SK-N-SH (cell line): ENCODE results near the gene GPR39.

Experiments used
- CHD2 ChIP-seq: fragments of 150-350 bp; IDR thresholded peaks from 2 replicates; pipeline ENCODE4 v1.6.1; 2018; ENCODE audit warnings: low read length; ENCODE audit not compliant: partially characterized antibody
- ELF1 ChIP-seq: IDR thresholded peaks from 2 replicates; pipeline ENCODE4 v1.4.0; 2012
- EZH2phosphoT487 ChIP-seq: fragments of 200-600 bp; sonication (generic); IDR thresholded peaks from 2 replicates; pipeline ENCODE4 v1.6.1; 2017; ENCODE audit warnings: low read depth, mixed run types, mild to moderate bottlenecking, antibody characterized with exemption, moderate library complexity, borderline replicate concordance
- POLR2AphosphoS5 ChIP-seq: IDR thresholded peaks from 2 replicates; pipeline ENCODE4 v1.6.1; 2012; ENCODE audit warnings: low read depth, low read length
- RFX5 ChIP-seq: IDR thresholded peaks from 2 replicates; pipeline ENCODE4 v1.6.1; 2012; ENCODE audit warnings: mild to moderate bottlenecking, improper control_type of control experiment, low read length
- SMC3 ChIP-seq: IDR thresholded peaks from 2 replicates; pipeline ENCODE4 v1.6.1; 2012; ENCODE audit warnings: low read depth, low read length, improper control_type of control experiment
- TF ChIP-seq, protein P1 (sequence below): fragments of 200-600 bp; sonication (generic); IDR thresholded peaks from 2 replicates; pipeline ENCODE4 v1.6.1; 2017; ENCODE audit warnings: antibody characterized with exemption, mild to moderate bottlenecking, moderate library complexity
- TF ChIP-seq, protein P2 (sequence below): fragments of 150-350 bp; IDR thresholded peaks from 2 replicates; pipeline ENCODE4 v1.6.1; 2017; ENCODE audit warnings: antibody characterized with exemption, low read length, low read depth, borderline replicate concordance
- TF ChIP-seq, protein P3 (sequence below): IDR thresholded peaks from 2 replicates; pipeline ENCODE4 v1.4.0; 2012; ENCODE audit warnings: low read depth, borderline replicate concordance

DNA sequence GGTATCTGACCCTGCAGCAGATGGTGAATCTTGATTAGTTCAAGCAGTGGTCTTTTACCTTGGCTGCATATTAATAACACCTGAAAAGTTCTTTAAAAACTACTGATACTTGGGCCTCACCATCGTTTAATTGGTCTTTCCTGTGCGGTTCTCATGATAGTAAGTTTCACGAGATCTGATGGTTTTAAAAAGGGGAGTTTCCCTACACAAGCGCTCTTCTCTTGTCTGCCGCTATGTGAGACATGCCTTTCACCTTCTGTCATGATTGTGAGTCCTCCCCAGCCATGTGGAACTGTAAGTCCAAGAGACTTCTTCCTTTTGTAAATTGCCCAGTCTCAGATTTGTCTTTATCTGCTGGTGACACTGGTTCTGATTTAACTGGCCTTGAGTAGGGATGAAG lies 151.1 kb downstream of the GPR39 start:
- TF ChIP-seq, protein P1, sequence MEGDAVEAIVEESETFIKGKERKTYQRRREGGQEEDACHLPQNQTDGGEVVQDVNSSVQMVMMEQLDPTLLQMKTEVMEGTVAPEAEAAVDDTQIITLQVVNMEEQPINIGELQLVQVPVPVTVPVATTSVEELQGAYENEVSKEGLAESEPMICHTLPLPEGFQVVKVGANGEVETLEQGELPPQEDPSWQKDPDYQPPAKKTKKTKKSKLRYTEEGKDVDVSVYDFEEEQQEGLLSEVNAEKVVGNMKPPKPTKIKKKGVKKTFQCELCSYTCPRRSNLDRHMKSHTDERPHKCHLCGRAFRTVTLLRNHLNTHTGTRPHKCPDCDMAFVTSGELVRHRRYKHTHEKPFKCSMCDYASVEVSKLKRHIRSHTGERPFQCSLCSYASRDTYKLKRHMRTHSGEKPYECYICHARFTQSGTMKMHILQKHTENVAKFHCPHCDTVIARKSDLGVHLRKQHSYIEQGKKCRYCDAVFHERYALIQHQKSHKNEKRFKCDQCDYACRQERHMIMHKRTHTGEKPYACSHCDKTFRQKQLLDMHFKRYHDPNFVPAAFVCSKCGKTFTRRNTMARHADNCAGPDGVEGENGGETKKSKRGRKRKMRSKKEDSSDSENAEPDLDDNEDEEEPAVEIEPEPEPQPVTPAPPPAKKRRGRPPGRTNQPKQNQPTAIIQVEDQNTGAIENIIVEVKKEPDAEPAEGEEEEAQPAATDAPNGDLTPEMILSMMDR: no peak
- TF ChIP-seq SMC3 (no peak), EZH2phosphoT487 (no peak), CHD2 (no peak), POLR2AphosphoS5 (no peak), ELF1 (no peak), RFX5 (no peak)
- TF ChIP-seq, protein P2, sequence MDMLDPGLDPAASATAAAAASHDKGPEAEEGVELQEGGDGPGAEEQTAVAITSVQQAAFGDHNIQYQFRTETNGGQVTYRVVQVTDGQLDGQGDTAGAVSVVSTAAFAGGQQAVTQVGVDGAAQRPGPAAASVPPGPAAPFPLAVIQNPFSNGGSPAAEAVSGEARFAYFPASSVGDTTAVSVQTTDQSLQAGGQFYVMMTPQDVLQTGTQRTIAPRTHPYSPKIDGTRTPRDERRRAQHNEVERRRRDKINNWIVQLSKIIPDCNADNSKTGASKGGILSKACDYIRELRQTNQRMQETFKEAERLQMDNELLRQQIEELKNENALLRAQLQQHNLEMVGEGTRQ: no peak
- TF ChIP-seq, protein P3, sequence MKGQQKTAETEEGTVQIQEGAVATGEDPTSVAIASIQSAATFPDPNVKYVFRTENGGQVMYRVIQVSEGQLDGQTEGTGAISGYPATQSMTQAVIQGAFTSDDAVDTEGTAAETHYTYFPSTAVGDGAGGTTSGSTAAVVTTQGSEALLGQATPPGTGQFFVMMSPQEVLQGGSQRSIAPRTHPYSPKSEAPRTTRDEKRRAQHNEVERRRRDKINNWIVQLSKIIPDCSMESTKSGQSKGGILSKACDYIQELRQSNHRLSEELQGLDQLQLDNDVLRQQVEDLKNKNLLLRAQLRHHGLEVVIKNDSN: no peak
